ENCODE results near the gene GPR82.

GRCh38 chrX:41708486-41708885, 15.5 kb upstream of the GPR82 start:
- no peak for TF ChIP-seq POLR2A (IDR thresholded peaks at IDR 0.05)
- TF ChIP-seq, protein P1, sequence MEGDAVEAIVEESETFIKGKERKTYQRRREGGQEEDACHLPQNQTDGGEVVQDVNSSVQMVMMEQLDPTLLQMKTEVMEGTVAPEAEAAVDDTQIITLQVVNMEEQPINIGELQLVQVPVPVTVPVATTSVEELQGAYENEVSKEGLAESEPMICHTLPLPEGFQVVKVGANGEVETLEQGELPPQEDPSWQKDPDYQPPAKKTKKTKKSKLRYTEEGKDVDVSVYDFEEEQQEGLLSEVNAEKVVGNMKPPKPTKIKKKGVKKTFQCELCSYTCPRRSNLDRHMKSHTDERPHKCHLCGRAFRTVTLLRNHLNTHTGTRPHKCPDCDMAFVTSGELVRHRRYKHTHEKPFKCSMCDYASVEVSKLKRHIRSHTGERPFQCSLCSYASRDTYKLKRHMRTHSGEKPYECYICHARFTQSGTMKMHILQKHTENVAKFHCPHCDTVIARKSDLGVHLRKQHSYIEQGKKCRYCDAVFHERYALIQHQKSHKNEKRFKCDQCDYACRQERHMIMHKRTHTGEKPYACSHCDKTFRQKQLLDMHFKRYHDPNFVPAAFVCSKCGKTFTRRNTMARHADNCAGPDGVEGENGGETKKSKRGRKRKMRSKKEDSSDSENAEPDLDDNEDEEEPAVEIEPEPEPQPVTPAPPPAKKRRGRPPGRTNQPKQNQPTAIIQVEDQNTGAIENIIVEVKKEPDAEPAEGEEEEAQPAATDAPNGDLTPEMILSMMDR (IDR thresholded peaks at IDR 0.05): no peak
